ENCODE results near the gene CMC1. TPM values are rescaled to one million over a fixed set of nuclear protein-coding genes. Genes with fewer than 3 reads are reported as not detected.
A peak's percentile ranks its signal among the peaks of the same experiment; 100 is the strongest.
"Not testable (repeated sequence)": the region's sequence is repeated elsewhere in the genome, so short reads cannot be mapped to it uniquely, and the experiment has no call there.

The CMC1 gene, protein sequence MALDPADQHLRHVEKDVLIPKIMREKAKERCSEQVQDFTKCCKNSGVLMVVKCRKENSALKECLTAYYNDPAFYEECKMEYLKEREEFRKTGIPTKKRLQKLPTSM
- 10 to 100 TPM in 1 of 4 donors, 1 to 10 TPM in 3; 5.0 to 26.5 (median 8.6) TPM for total RNA-seq

DNA sequence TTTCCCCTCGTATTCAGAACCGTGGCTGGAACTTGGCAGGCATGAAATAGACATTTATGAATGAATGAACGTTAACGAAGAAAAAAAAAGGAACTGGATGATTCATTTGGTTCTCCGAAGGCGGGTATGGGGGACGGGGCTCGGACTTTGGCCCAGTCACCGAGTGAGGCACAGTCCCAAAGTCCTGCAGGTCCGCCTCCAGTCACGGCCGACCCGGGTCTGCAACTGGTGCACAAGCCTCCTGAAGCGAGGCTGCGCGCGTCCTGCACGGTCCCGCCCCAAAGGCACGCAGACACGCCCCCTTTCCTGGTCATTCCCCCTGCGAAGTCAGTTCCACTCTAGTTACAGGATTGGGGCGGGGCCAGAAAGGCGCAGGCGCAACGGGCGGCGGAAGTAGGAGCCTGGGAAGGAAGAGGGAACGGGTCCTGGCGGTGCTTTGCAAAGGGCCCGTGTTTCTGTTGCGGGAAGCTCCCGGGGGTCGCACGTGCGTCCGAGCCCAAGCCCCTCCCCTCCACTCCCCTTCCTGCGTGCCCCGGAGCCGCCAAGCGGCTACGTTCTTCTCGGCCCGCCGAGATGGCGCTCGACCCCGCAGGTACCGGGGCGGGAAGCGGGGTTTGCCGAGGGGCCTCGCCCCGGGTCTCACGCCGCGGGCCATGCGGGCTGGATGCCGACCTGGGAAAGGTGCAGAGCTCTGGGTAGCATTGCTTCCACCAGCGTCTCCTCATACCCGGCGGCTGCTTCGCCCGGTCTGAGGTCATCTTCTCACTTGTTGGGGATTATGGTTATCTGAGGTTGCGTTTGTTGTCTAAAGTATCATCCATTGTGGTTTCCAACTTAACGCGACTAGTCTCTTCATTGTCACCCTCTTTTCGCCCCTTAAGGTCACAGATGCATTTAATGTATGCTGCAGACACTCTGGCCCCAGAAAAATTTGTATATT lies at the start of gene CMC1:
CMC1 (plus strand) TSS at position 399 of the 940 bp plus-strand sequence; CDS start at position 574, 175 bp downstream.
- Histone ChIP-seq H3K4me3 (peak within 1 kb of the TSS; percentile 71 to 93 (median 85)), H3K9me3 (no peaks in the 10 kb centered on the region), H3K36me3 (no peaks in the 10 kb centered on the region), H3K27ac (peak within 1 kb of the TSS; percentile 82 to 90 (median 90)), H3K4me1 (peaks cover 0 to 43% (median 9%) of the 10 kb centered on the region in 3 donors), H3K27me3 (no peaks in the 10 kb centered on the region)
- peak; percentile 74 for DNase-seq
- 0% methylated on average over 28 to 31 of the region's 68 CpGs for WGBS, 2 donors
- intact Hi-C loops (cut with DNase I) = no loop called here
- peak in 3 of 4 donors; percentile 73 to 88 (median 76) for TF ChIP-seq POLR2A (IDR thresholded peaks at IDR 0.05)
- TF ChIP-seq, protein P1, sequence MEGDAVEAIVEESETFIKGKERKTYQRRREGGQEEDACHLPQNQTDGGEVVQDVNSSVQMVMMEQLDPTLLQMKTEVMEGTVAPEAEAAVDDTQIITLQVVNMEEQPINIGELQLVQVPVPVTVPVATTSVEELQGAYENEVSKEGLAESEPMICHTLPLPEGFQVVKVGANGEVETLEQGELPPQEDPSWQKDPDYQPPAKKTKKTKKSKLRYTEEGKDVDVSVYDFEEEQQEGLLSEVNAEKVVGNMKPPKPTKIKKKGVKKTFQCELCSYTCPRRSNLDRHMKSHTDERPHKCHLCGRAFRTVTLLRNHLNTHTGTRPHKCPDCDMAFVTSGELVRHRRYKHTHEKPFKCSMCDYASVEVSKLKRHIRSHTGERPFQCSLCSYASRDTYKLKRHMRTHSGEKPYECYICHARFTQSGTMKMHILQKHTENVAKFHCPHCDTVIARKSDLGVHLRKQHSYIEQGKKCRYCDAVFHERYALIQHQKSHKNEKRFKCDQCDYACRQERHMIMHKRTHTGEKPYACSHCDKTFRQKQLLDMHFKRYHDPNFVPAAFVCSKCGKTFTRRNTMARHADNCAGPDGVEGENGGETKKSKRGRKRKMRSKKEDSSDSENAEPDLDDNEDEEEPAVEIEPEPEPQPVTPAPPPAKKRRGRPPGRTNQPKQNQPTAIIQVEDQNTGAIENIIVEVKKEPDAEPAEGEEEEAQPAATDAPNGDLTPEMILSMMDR (IDR thresholded peaks at IDR 0.05) = peak in 2 of 6 experiments; percentile 7 to 39

DNA sequence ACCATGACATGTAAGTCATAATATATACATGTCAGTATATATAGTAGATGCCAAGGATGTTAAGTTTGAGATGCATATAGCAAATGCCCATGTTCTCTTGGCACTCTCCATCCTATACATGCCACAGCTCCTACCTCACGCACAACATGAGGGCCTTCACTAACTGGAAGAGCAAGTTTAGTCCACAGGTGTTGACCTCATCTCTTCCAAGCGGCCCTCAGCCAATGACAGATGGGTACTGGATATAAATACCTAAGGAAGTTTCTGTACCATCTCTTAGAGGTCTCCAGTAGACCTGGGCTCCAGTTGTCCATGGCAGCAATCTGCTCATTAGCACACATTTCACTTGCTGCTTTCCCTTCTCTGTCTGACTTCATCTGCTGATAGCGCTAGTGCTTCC lies 43.3 kb upstream of the CMC1 start:
- Histone ChIP-seq H3K27ac (no peak overlapping the region), H3K27me3 (no peaks in the 10 kb centered on the region), H3K4me3 (no peak overlapping the region), H3K4me1 (no peaks in the 10 kb centered on the region), H3K36me3 (no peaks in the 10 kb centered on the region), H3K9me3 (no peaks in the 10 kb centered on the region)
- TF ChIP-seq POLR2A (IDR thresholded peaks at IDR 0.05) = no peak
- TF ChIP-seq, protein P1 (IDR thresholded peaks at IDR 0.05) = no peak
- intact Hi-C loops (cut with DNase I) = no loop called here
- no peak for DNase-seq
- 71 to 88% methylated on average over 3 of the region's 3 CpGs for WGBS, 2 donors

DNA sequence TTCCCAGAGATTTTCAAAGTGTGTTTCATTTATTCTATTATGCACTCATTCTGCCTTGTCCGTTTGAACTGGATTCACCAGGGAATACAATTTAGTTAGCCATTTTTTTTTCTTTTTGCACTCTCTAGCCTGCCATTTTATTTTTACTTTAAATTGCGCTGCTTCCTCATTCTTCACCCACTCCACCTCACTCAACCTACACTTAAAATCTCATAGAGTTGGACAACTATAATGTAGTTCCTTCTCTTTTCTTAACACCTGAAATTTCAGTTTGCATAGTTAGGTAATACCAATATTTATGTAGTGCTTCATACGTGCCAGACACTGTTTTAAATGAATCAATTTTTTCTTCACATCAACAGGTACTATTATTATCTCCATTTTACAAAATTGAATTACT lies 42.4 kb upstream of the CMC1 start:
- Histone ChIP-seq H3K9me3 (no peaks in the 10 kb centered on the region), H3K27me3 (no peaks in the 10 kb centered on the region), H3K36me3 (no peaks in the 10 kb centered on the region), H3K4me1 (no peaks in the 10 kb centered on the region), H3K4me3 (no peak overlapping the region), H3K27ac (no peak overlapping the region)
- no peak for TF ChIP-seq POLR2A (IDR thresholded peaks at IDR 0.05)
- TF ChIP-seq, protein P1 (IDR thresholded peaks at IDR 0.05) = no peak
- intact Hi-C loops (cut with DNase I) = no loop called here
- DNase-seq = no peak
- 70 to 77% methylated on average over 3 of the region's 3 CpGs for WGBS, 2 donors

DNA sequence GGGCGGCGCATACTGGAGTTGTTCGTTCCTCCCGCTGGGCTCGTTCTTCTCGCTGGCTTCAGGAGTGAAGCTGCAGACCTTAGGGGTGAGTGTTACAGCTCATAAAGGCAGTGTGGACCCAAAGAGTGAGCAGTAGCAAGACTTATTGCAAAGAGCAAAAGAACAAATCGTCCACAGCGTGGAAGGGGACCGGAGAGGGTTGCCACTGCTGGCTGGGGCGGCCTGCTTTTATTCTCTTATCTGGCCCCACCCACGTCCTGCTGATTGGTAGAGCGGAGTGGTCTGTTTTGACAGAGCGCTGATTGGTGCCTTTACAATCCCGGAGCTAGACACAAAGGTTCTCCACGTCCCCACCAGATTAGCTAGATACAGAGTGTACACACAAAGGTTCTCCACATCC lies 41.8 kb upstream of the CMC1 start:
- 86 to 89% methylated on average over 9 to 15 of the region's 15 CpGs for WGBS, 2 donors
- H3K27ac ChIP-seq; H3K9me3 ChIP-seq; H3K4me3 ChIP-seq; H3K36me3 ChIP-seq; intact Hi-C loops (cut with DNase I); DNase-seq; H3K4me1 ChIP-seq; H3K27me3 ChIP-seq: not testable (repeated sequence)

DNA sequence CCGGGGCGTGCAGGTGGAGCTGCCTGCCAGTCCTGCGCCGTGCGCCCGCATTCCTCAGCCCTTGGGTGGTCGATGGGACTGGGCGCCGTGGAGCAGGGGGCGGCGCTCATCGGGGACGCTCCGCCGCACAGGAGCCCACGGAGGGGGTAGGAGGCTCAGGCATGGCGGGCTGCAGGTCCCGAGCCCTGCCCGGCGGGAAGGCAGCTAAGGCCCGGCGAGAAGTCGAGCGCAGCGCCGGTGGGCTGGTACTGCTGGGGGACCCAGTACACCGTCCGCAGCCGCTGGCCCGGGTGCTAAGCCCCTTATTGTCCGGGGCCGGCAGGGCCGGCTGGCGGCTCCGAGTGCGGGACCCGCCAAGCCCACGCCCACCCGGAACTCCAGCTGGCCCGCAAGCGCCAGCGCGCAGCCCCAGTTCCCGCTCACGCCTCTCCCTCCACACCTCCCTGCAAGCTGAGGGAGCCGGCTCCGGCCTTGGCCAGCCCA lies 41.0 kb upstream of the CMC1 start:
- H3K4me3 ChIP-seq = peak overlapping the region in 1 of 4 donors; percentile 21
- H3K27me3 ChIP-seq; H3K27ac ChIP-seq; H3K4me1 ChIP-seq; H3K9me3 ChIP-seq; intact Hi-C loops (cut with DNase I); H3K36me3 ChIP-seq; DNase-seq: not testable (repeated sequence)
- 80 to 90% methylated on average over 1 to 2 of the region's 47 CpGs for WGBS, 2 donors

DNA sequence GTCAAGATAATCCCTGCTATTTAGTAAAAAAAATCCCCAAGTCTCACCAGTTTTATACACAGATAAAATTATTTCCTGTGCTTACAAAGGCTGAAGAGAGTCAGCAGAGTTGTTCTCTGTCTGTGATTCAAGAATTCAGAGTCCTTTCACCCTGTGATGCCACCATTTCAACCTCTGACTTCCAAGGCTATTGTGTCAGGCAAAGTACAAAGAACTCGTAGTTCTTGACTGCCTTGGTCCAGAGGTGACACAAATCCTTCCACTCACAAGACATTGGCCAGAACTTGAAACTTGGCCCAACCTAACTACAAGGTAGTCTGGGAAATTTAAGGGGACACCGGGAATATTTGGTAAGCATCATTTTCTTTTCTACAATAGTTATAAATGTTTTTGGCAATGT lies 34.9 kb upstream of the CMC1 start:
- H3K36me3 ChIP-seq = no peaks in the 10 kb centered on the region
- TF ChIP-seq POLR2A (IDR thresholded peaks at IDR 0.05) = no peak
- TF ChIP-seq, protein P1 (IDR thresholded peaks at IDR 0.05) = no peak
- WGBS, 2 donors = 38 to 56% methylated on average over 2 of the region's 2 CpGs
- intact Hi-C loops (cut with DNase I) = no loop called here
- no peaks in the 10 kb centered on the region for H3K4me1 ChIP-seq
- H3K27ac ChIP-seq = no peak overlapping the region
- no peaks in the 10 kb centered on the region for H3K27me3 ChIP-seq
- DNase-seq = no peak
- no peaks in the 10 kb centered on the region for H3K9me3 ChIP-seq
- no peak overlapping the region for H3K4me3 ChIP-seq

All from esophagus squamous epithelium (tissue), 5 donors.